ENCODE measurements around the gene GPRIN1.

The GPRIN1 gene

GRCh38 chr5:176611435-176611834, 1.5 kb upstream of the GPRIN1 start:
- H3K36me3 Mint-ChIP-seq (ENCODE audit: low read depth): no peaks in the 10 kb centered on the region
- no peak overlapping the region for H3K27ac Mint-ChIP-seq
- no peak for TF ChIP-seq CTCF (IDR thresholded peaks at IDR 0.05; ENCODE audit: unreplicated experiment in 3 of 3)
- peak overlapping the region; percentile 5 to 33 (median 10) for H3K4me3 Mint-ChIP-seq
- peaks cover 61% of the 10 kb centered on the region for H3K27me3 Mint-ChIP-seq (ENCODE audit: low read depth)
- H3K4me1 Mint-ChIP-seq: peaks cover 7% of the 10 kb centered on the region
- no peaks in the 10 kb centered on the region for H3K9me3 Mint-ChIP-seq

DNA sequence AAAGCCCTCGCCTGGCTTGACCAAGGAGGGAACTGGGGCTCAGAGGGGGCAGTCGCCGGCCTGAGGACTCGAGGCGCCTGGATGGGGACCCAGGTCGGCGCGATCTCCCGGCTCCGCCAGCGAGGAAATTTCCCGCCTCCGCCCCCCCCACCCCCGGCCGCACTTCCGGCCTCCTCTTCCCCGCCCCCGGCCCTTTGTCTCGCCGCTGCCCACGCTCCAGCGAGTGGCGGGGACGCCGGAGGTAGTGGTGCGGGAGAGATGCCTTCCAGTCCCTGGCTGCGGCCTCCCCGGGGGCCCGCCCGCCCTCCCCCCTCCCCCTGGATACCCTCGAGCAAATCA, 448 bp upstream of the GPRIN1 start:
- no peaks in the 10 kb centered on the region for H3K9me3 Mint-ChIP-seq
- H3K36me3 Mint-ChIP-seq (ENCODE audit: low read depth): no peaks in the 10 kb centered on the region
- peaks cover 51% of the 10 kb centered on the region for H3K27me3 Mint-ChIP-seq (ENCODE audit: low read depth)
- peaks cover 7% of the 10 kb centered on the region for H3K4me1 Mint-ChIP-seq
- H3K27ac Mint-ChIP-seq: no peak overlapping the region
- no peak for TF ChIP-seq CTCF (IDR thresholded peaks at IDR 0.05; ENCODE audit: unreplicated experiment in 3 of 3)
- H3K4me3 Mint-ChIP-seq: peak overlapping the region; percentile 79 to 82 (median 79)

DNA sequence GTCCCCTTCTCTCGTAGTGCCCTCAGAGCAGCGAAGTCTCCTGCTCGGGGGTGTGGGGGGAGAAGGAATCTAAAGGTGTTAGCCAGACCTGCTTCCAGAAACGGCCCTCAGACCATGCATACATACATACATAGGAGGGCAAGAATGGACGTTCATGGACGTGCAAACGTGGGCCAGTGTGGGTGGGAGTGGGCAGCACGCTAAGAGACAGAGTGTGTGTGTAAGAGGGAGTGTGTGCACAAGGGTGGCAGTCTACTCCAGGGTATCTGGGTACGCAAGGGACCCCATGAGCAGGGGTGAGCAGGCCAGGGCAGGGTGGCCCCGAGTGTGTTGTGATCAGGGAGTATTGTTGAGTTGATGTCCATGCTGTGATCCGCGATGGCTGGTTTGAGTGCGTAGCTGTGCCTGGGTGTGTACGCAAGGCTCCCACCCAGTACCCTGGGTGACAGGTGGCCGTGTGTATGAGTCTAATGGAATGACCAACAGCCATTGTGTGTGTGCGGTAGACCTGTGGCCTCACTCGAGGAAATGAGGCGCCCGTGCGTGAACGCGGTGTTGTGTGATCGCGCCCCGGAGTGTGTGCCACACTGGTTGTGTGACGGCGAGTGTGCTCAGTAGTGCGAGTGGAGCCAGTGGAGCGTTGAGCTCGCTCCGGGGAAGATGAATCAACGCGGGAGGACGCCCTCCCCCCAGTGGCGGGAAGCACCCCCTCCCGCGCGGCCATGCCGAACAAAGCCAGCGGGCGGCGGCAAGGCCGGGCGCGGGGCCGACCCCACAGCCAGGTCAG, 826 bp downstream of the GPRIN1 start:
- Mint-ChIP-seq H3K4me1 (peaks cover 7% of the 10 kb centered on the region), H3K36me3 (ENCODE audit: low read depth) (no peaks in the 10 kb centered on the region), H3K9me3 (no peaks in the 10 kb centered on the region), H3K4me3 (peak overlapping the region; percentile 85 to 91 (median 86)), H3K27ac (no peak overlapping the region), H3K27me3 (ENCODE audit: low read depth) (peaks cover 40% of the 10 kb centered on the region)
- TF ChIP-seq CTCF (IDR thresholded peaks at IDR 0.05; ENCODE audit: unreplicated experiment in 3 of 3): no peak

- H3K4me3 Mint-ChIP-seq: peak overlapping the region; percentile 85 to 91 (median 86)
- peaks cover 31% of the 10 kb centered on the region for H3K27me3 Mint-ChIP-seq (ENCODE audit: low read depth)
- no peaks in the 10 kb centered on the region for H3K36me3 Mint-ChIP-seq (ENCODE audit: low read depth)
- no peak overlapping the region for H3K27ac Mint-ChIP-seq
- peaks cover 7% of the 10 kb centered on the region for H3K4me1 Mint-ChIP-seq
- H3K9me3 Mint-ChIP-seq: no peaks in the 10 kb centered on the region
- TF ChIP-seq CTCF (IDR thresholded peaks at IDR 0.05; ENCODE audit: unreplicated experiment in 3 of 3): no peak
Observed at GRCh38 chr5:176608142-176608705, 1.7 kb downstream of the GPRIN1 start.

DNA sequence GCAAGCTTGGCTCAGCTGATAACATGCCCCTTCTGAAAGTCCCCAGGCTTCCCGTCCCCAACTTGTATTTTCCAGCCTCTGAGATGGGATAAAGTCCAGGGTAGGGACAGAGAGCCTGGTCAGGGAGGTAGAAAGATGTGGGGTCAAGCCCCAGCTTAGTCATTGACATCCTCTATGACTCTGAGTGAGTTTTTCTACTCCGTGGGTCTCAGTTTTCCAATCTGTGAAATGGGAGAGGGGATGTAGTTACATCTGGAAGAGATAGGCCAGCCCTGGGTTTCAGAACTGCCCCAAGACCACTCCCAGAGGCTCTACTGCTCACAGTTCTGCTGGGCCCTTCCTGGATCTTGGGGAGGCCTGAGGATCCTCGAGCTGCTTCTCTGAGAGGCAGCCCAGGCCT, 3.1 kb downstream of the GPRIN1 start:
- no peak overlapping the region for H3K27ac Mint-ChIP-seq
- peaks cover 7% of the 10 kb centered on the region for H3K4me1 Mint-ChIP-seq
- no peak for TF ChIP-seq CTCF (IDR thresholded peaks at IDR 0.05; ENCODE audit: unreplicated experiment in 3 of 3)
- H3K4me3 Mint-ChIP-seq: no peak overlapping the region
- no peaks in the 10 kb centered on the region for H3K36me3 Mint-ChIP-seq (ENCODE audit: low read depth)
- no peaks in the 10 kb centered on the region for H3K9me3 Mint-ChIP-seq
- H3K27me3 Mint-ChIP-seq (ENCODE audit: low read depth): peaks cover 23% of the 10 kb centered on the region

- no peak overlapping the region for H3K27ac Mint-ChIP-seq
- no peak for TF ChIP-seq CTCF (IDR thresholded peaks at IDR 0.05; ENCODE audit: unreplicated experiment in 3 of 3)
- H3K9me3 Mint-ChIP-seq: no peaks in the 10 kb centered on the region
- no peaks in the 10 kb centered on the region for H3K36me3 Mint-ChIP-seq (ENCODE audit: low read depth)
- H3K4me3 Mint-ChIP-seq: no peak overlapping the region
- peaks cover 17% of the 10 kb centered on the region for H3K27me3 Mint-ChIP-seq (ENCODE audit: low read depth)
- peaks cover 7% of the 10 kb centered on the region for H3K4me1 Mint-ChIP-seq
Observed at GRCh38 chr5:176606032-176606431, 3.9 kb downstream of the GPRIN1 start.
